ENCODE measurements around the gene OSBPL3. TPM values are rescaled to one million over a fixed set of nuclear protein-coding genes. Genes with fewer than 3 reads are reported as not detected.

Gene OSBPL3, protein sequence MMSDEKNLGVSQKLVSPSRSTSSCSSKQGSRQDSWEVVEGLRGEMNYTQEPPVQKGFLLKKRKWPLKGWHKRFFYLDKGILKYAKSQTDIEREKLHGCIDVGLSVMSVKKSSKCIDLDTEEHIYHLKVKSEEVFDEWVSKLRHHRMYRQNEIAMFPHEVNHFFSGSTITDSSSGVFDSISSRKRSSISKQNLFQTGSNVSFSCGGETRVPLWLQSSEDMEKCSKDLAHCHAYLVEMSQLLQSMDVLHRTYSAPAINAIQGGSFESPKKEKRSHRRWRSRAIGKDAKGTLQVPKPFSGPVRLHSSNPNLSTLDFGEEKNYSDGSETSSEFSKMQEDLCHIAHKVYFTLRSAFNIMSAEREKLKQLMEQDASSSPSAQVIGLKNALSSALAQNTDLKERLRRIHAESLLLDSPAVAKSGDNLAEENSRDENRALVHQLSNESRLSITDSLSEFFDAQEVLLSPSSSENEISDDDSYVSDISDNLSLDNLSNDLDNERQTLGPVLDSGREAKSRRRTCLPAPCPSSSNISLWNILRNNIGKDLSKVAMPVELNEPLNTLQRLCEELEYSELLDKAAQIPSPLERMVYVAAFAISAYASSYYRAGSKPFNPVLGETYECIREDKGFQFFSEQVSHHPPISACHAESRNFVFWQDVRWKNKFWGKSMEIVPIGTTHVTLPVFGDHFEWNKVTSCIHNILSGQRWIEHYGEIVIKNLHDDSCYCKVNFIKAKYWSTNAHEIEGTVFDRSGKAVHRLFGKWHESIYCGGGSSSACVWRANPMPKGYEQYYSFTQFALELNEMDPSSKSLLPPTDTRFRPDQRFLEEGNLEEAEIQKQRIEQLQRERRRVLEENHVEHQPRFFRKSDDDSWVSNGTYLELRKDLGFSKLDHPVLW
- polyA plus RNA-seq (2011; rRNA removed), result 26.5 and 27.1 TPM in 2 replicates
- polyA minus RNA-seq (2011; rRNA and poly(A)+ RNA removed), result 22.8 and 23.2 TPM in 2 replicates

DNA sequence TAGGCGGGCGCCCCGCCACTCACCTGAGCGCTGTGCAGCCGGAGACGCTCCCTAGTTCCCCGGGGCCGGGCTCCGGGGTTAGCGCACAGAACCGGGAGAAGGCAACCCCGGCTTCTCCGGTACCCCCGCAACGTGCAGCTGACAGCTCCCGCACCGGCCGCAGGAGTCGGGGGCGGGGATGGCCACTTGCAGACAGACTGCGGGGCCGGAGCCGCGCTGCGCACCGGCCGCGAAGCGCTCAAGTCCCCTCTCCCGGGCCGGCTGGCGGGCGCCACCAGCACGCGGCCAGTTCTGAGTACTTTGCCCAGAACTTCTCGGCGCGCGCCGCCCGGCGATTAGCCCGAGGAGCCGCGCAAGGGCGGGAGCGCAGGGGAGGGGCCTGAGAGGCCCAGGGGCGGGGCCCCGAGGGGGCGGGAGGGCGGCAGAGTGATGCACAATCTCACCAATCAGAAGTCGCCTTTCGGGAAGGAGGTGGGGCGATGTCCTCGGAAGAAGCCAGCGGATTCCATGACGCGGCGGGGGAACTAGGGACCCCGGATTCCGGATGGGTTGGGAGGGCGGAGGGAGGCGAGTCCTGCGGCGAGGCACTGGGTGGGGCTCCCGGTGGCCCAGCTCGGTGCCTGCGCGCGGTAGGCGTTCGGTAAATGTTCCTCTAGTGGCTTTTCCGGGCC, at the start of gene OSBPL3:
OSBPL3 (minus strand) TSS at position 316 of the 671 bp plus-strand sequence. CDS start 87,706 bp downstream, outside the sequence.
- Histone ChIP-seq H3K27me3 (ENCODE audit: control insufficient read depth, insufficient read depth, low read length) (no peaks in the 10 kb centered on the region), H3K36me3 (ENCODE audit: control insufficient read depth, insufficient read depth, low read length) (no peaks in the 10 kb centered on the region), H3K4me3 (ENCODE audit: low read depth, low read length) (peak within 1 kb of the TSS; percentile 60)
- CTCF ChIA-PET, result interaction anchor here (0.7 to 7.3 kb wide), 17 partner anchors 10 to 167 kb away, joined by 3 to 106 read pairs (median 5); no protein-coding TSS in a partner anchor
- DNase-seq (ENCODE audit: low read depth), result peak; percentile 71
- TF ChIP-seq, protein P1, sequence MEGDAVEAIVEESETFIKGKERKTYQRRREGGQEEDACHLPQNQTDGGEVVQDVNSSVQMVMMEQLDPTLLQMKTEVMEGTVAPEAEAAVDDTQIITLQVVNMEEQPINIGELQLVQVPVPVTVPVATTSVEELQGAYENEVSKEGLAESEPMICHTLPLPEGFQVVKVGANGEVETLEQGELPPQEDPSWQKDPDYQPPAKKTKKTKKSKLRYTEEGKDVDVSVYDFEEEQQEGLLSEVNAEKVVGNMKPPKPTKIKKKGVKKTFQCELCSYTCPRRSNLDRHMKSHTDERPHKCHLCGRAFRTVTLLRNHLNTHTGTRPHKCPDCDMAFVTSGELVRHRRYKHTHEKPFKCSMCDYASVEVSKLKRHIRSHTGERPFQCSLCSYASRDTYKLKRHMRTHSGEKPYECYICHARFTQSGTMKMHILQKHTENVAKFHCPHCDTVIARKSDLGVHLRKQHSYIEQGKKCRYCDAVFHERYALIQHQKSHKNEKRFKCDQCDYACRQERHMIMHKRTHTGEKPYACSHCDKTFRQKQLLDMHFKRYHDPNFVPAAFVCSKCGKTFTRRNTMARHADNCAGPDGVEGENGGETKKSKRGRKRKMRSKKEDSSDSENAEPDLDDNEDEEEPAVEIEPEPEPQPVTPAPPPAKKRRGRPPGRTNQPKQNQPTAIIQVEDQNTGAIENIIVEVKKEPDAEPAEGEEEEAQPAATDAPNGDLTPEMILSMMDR (IDR thresholded peaks at IDR 0.05; ENCODE audit: insufficient read depth, low read depth, low read length), result no peak
- POLR2A ChIA-PET, result interaction anchor here (0.6 to 0.7 kb wide), 2 partner anchors 48 to 160 kb away, joined by 3 read pairs; no protein-coding TSS in a partner anchor

DNA sequence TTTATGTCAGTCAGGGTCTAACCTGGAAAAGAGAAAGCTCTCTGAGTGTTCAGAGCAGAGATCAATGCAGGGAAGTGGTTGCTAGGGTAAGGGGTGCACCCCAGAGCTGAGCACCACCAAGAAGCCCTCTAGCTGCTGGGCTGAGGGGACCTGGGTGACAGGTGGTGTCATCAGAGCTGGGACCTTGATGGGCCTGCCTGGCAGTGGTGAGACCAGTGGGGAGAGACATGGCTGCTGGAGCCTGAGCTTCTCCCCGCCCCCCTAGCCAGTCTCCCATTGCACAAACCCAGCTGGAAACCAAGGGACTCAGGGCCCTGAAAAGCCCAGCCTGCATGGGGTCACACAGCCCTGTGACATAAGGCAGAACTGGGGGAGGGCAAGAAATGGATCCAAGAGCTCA, 49.1 kb upstream of the OSBPL3 start:
- TF ChIP-seq, protein P1 (IDR thresholded peaks at IDR 0.05; ENCODE audit: insufficient read depth, low read depth, low read length), result no peak
- DNase-seq (ENCODE audit: low read depth), result no peak
- Histone ChIP-seq H3K27me3 (ENCODE audit: control insufficient read depth, insufficient read depth, low read length) (no peaks in the 10 kb centered on the region), H3K4me3 (ENCODE audit: low read depth, low read length) (no peak overlapping the region), H3K36me3 (ENCODE audit: control insufficient read depth, insufficient read depth, low read length) (no peaks in the 10 kb centered on the region; the same call in 1 of the 2 replicates)
- ChIA-PET POLR2A (interaction anchor here (0.6 to 0.7 kb wide), 2 partner anchors 43 to 174 kb away, joined by 3 to 5 read pairs; no protein-coding TSS in a partner anchor), CTCF (interaction anchor here (1.2 to 1.8 kb wide), 4 partner anchors 33 to 216 kb away, joined by 3 to 4 read pairs (median 4); no protein-coding TSS in a partner anchor)

DNA sequence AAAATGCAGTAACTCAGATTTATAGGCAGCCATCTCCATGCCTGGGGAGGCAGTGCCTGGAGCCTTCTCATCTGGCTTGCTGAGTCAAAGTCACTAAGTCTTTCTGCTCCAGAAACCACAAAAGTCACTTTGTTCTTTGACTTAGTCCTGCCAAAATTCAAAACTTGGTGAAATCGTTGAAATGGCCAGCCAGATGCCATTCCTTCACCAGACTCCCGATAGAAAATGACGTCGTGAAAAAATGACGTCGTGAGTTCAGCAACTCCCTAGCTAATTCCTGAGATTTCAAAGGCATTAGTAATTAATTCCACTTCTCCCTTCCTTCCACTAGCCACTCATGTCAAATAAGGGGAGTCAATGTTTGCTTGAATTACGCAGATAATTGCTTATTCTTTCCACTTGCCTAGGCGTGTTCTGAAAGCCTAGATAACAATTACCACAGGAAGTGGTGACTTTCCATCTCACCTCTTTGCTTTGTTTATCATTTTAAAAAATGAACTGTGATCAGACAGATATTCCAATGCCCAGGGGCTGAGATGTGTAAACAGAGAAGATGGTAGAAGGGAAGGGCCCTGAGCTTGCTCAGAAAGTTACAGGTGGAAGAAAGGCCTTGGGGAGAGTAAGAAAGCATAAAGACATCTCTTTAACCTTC, 48.5 kb upstream of the OSBPL3 start:
- ChIA-PET CTCF (interaction anchor here (1.5 to 1.8 kb wide), 3 partner anchors 34 to 208 kb away, joined by 3 to 4 read pairs (median 4); no protein-coding TSS in a partner anchor), POLR2A (interaction anchor here (0.6 to 0.7 kb wide), 2 partner anchors 42 to 173 kb away, joined by 3 to 5 read pairs; no protein-coding TSS in a partner anchor)
- Histone ChIP-seq H3K36me3 (ENCODE audit: control insufficient read depth, insufficient read depth, low read length) (no peaks in the 10 kb centered on the region; the same call in 1 of the 2 replicates), H3K27me3 (ENCODE audit: control insufficient read depth, insufficient read depth, low read length) (no peaks in the 10 kb centered on the region), H3K4me3 (ENCODE audit: low read depth, low read length) (no peak overlapping the region)
- peak; percentile 86 for DNase-seq (ENCODE audit: low read depth)
- TF ChIP-seq, protein P1 (IDR thresholded peaks at IDR 0.05; ENCODE audit: insufficient read depth, low read depth, low read length), result no peak

DNA sequence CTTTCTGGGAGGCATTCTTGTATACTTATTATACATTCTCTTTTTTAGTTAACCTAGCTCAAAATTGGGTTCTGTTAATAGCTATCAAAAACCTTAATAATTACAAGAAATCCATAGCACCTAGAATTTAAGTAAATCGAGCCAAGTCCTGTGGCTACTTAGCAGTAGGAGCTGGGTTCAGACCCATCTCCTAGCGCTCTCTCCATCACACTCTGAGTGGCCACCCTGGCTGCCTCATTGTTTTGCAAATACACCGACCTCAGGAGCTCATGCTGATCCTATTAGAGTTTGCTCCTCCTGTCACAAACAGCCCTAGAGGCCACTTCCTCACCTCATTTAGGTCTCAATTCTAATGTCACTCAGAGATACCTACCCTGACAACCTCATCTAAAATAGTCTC, 46.2 kb upstream of the OSBPL3 start:
- TF ChIP-seq, protein P1 (IDR thresholded peaks at IDR 0.05; ENCODE audit: insufficient read depth, low read depth, low read length), result no peak
- POLR2A ChIA-PET, result no interaction called here

More for the DNA sequence above, 46.2 kb upstream of the OSBPL3 start:
- CTCF ChIA-PET, result interaction anchor here (0.8 to 2.3 kb wide), 5 partner anchors 14 to 205 kb away, joined by 3 to 6 read pairs (median 3); no protein-coding TSS in a partner anchor
- no peaks in the 10 kb centered on the region for H3K27me3 ChIP-seq (ENCODE audit: control insufficient read depth, insufficient read depth, low read length)
- no peak overlapping the region for H3K4me3 ChIP-seq (ENCODE audit: low read depth, low read length)
- DNase-seq (ENCODE audit: low read depth), result no peak
- no peaks in the 10 kb centered on the region; the same call in 1 of the 2 replicates for H3K36me3 ChIP-seq (ENCODE audit: control insufficient read depth, insufficient read depth, low read length)
